ENCODE measurements around the gene IL4. TPM values are rescaled to one million over a fixed set of nuclear protein-coding genes. Genes with fewer than 3 reads are reported as not detected.

Gene IL4
- total and polyA plus RNA-seq, 10 donors = not detected

GRCh38 chr5:132655821-132656773 lies 17.7 kb upstream of the IL4 start:
- Histone ChIP-seq H3K4me1 (peaks cover 7 to 18% (median 15%) of the 10 kb centered on the region in 6 donors), H3K27me3 (replicated peaks in 1 of 7) (peaks cover 3 to 62% (median 32%) of the 10 kb centered on the region in 7 donors), H3K9me3 (no peaks in the 10 kb centered on the region), H3K4me3 (peak overlapping the region in 7 of 8 donors; percentile 20 to 66 (median 34)), H3K36me3 (no peaks in the 10 kb centered on the region), H3K27ac (no peak overlapping the region)
- TF ChIP-seq POLR2AphosphoS5 (IDR thresholded peaks at IDR 0.05) = peak in 1 of 3 donors; percentile 39
- peak in 1 of 11 experiments; percentile 15 for TF ChIP-seq CTCF (IDR thresholded peaks at IDR 0.05 in 8 of 11, conservative IDR thresholded peaks at IDR 0.05 in 3 of 11)
- no peak for TF ChIP-seq POLR2A (IDR thresholded peaks at IDR 0.05)
- no peak for DNase-seq
- intact Hi-C loops (cut with DNase I; ENCODE audit: low total_unique reads) = no loop called here
- 6 to 22% (median 7%) methylated on average over 32 to 92 of the region's 92 CpGs for WGBS, 5 donors

- TF ChIP-seq CTCF (IDR thresholded peaks at IDR 0.05 in 8 of 11, conservative IDR thresholded peaks at IDR 0.05 in 3 of 11) (no peak), POLR2AphosphoS5 (IDR thresholded peaks at IDR 0.05) (no peak), POLR2A (IDR thresholded peaks at IDR 0.05) (no peak)
Observed at GRCh38 chr5:132656774-132657355, 16.9 kb upstream of the IL4 start.

GRCh38 chr5:132657676-132658380 lies 16.0 kb upstream of the IL4 start, which contains the start of gene IL13:
IL13 (plus strand) TSS chr5:132658173; CDS start chr5:132658187, 14 bp downstream.
- Histone ChIP-seq H3K4me3 (no peak within 1 kb of the TSS), H3K9me3 (no peaks in the 10 kb centered on the region), H3K4me1 (peaks cover 7 to 20% (median 15%) of the 10 kb centered on the region in 6 donors), H3K36me3 (no peaks in the 10 kb centered on the region), H3K27ac (no peak within 1 kb of the TSS), H3K27me3 (replicated peaks in 1 of 7) (peaks cover 3 to 58% (median 32%) of the 10 kb centered on the region in 7 donors)
- 95 to 96% (median 95%) methylated on average over 12 of the region's 12 CpGs for WGBS, 5 donors
- DNase-seq = no peak
- intact Hi-C loops (cut with DNase I; ENCODE audit: low total_unique reads) = no loop called here
- TF ChIP-seq POLR2A (IDR thresholded peaks at IDR 0.05) = no peak
- no peak for TF ChIP-seq CTCF (IDR thresholded peaks at IDR 0.05 in 8 of 11, conservative IDR thresholded peaks at IDR 0.05 in 3 of 11)
- TF ChIP-seq POLR2AphosphoS5 (IDR thresholded peaks at IDR 0.05) = no peak

More at GRCh38 chr5:132656774-132657355, 16.9 kb upstream of the IL4 start:
- no peak for DNase-seq
- peaks cover 7 to 18% (median 15%) of the 10 kb centered on the region in 6 donors for H3K4me1 ChIP-seq
- peaks cover 3 to 62% (median 32%) of the 10 kb centered on the region in 7 donors for H3K27me3 ChIP-seq (replicated peaks in 1 of 7)
- no peaks in the 10 kb centered on the region for H3K9me3 ChIP-seq
- H3K4me3 ChIP-seq = peak overlapping the region in 4 of 8 donors; percentile 32 to 66 (median 38)
- no peak overlapping the region for H3K27ac ChIP-seq
- intact Hi-C loops (cut with DNase I; ENCODE audit: low total_unique reads) = no loop called here
- WGBS, 5 donors = 38 to 72% (median 43%) methylated on average over 12 of the region's 12 CpGs
- no peaks in the 10 kb centered on the region for H3K36me3 ChIP-seq

Measured in spleen (tissue), 11 donors.